Daoy (cell line): Measurements from ENCODE around the gene GSE1. TPM values are rescaled to one million over a fixed set of nuclear protein-coding genes. Genes with fewer than 3 reads are reported as not detected.

Source experiments
- DNase-seq: peaks from one replicate; pipeline ENCODE4 v3.0.0-alpha.2; 2015; ENCODE audit warnings: low read depth
- total RNA-seq: library from RNA; depleted of rRNA; stranded (reverse); fragments of >200 nt; shearing (Covaris generic); gene quantifications from 2 replicates; pipeline ENCODE4 v1.2.3, GENCODE V29; 2014; rRNA removed

The GSE1 gene
- 9.3 and 10.3 TPM in 2 replicates for total RNA-seq

GRCh38 chr16:85612801-85613603 is at the start of gene GSE1:
Gene GSE1, plus strand, starts transcription at chr16:85613322. Its CDS starts 70 bp downstream, at chr16:85613392.
- DNase-seq: peak; percentile 90

- DNase-seq: peak; percentile 80
Observed at GRCh38 chr16:85563515-85564276, 49.4 kb upstream of the GSE1 start.

DNA sequence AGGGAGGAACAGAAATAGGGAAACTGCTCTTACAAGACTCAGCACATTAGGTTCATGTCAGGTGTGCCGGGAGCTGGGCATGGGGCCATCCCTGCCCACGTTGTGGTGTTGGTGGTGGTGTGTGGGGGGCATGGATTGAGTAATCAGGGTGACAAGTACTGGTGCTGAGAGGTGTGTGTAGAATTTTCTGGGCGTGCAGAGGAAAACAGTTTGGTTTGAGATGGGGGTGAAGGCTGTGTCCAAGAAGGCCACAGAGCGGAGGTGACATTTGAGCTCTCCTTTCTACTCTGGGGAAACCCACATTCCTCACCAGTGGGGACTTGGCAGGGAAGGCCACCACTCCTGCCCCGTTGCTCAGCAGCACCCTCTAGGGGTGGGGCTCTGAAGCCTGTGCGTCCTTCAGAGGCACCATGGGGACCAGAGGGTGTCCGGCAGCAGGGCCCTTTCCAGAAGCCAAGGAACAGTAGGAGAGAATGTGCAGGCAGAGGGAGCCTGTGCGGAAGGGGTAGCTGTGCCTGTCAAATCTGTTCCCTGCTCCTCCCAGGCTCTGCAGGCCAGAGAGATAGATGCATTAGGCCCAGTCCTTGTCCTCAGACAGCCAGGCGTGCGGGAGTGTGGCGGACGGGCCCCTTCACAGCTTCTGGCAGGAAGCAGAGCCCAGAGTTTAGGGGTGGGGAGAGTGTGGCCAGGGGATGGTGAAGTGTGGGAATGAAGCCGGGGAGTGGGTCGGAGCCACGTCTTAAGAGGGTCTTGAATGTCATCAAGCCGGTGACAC is 48.7 kb upstream of the GSE1 start:
- peak; percentile 46 for DNase-seq

- DNase-seq: no peak
Observed at GRCh38 chr16:85565340-85565739, 47.8 kb upstream of the GSE1 start.

GRCh38 chr16:85565801-85566526 is 47.2 kb upstream of the GSE1 start:
- no peak for DNase-seq

- no peak for DNase-seq
Observed at GRCh38 chr16:85566561-85567100, 46.5 kb upstream of the GSE1 start.

DNA sequence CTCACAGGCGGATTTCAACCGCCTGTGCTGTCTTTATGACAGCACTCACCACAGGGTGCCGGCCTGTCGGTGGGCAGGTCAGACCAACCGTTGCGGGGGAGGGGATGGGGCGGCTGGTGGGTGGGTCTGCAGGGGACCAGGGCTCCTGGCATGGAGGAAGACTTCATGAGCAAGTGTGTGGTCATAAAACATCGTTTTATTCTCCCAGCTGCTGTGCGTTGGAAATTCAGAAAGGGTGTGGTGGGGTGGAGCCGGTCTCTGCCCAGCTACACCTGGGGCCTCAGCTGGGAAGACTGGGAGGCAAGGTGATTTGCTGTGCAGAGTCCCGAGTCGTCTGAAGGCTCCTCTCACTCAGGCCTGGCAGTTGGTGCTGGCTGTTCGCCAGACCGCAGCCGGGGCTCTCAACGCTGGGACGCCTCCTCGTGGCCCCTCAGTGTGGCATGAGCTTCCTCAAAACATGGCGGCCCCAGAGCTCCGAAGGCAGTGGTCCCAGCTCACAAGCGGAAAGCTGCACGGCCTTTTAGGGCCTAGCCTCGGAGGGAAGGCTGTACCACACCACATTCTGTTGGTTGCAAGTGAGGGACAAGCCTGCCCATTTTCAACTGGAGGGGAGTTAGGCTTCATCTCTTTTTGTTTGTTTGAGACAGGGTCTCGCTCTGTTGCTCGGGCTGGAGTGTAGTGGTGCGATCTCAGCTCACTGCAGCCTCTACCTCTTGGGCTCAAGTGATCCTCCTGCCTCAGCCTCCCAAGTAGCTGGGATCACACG is 45.8 kb upstream of the GSE1 start:
- DNase-seq: no peak

GRCh38 chr16:85567935-85568334 is 45.2 kb upstream of the GSE1 start:
- DNase-seq: no peak

DNA sequence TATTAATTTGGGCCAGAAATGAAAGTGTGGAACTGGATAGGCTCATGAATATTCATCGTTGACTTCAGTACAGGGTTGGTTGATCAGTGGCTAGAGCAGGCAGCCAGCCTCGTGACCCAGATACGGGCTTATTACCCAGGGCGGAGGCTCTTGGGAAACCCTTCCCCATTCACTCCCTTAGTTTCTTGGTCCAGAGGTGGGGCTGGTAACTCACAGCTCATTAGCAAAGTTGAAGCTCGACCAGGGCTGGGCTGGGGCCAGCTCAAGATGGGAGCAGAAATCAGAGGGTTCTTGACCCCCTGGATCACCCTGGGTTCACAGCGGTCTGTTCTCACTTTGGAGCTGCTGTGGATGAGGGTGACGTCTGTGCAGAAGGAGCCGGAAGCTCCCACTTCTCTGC is 44.6 kb upstream of the GSE1 start:
- no peak for DNase-seq

GRCh38 chr16:85569039-85569614 is 44.0 kb upstream of the GSE1 start:
- no peak for DNase-seq

DNA sequence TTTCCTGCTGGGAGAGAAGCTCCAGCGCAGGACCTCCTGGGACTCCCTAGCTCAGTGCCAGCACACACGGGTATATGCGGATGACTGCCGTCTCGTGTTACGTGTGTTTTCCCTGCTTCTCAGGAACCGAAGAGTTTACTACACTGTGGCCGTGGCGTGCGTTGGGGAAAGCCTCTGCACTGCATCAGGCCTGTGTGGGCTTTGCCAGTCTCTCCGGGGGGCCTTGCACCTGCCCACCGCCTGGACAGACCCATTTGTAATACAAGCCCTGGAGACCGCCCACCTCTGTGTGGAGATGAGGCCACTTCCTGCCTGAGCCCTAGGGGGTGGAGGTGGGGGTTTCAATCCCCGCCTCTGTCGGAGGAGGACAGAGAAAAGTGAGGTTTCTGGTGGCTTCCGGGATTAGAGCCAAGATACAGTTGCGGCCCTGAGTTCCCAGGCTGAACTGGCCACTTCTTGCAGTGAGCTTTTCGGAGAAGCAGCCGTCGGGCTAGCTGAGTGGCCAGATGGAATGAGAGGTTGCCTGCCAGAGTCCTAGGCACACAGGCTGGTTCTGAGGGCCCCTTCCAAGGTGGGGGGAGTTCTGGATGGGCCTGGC is 43.4 kb upstream of the GSE1 start:
- DNase-seq: peak; percentile 94

DNA sequence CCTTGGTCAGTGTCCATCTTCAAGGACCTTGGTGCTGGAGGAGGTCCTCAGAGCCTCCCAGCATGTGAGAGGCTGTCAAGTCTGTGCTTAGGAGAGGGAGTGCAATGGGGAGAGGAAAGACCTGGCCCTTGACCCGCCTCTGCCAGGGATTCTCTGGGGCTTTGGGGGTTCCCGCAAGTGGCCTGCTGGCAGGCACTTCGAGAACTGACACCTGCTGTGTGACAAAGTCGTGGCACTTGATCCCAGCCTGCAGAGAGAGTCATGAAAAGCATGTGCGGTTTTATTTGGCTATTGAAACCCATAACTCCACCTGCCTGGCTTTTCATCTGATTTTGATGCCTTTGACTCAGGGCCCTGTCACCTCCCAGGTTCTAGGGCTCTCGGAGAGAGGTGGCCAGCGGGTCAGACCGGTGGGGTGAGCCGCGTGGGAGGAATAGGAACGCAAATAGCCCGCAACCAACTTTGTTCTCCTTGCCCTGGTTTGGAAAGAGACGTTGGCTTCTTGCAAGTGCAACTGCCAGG is 42.8 kb upstream of the GSE1 start:
- no peak for DNase-seq

- no peak for DNase-seq
Observed at GRCh38 chr16:85570735-85571562, 42.2 kb upstream of the GSE1 start.

- no peak for DNase-seq
Observed at GRCh38 chr16:85571563-85571812, 41.6 kb upstream of the GSE1 start.

DNA sequence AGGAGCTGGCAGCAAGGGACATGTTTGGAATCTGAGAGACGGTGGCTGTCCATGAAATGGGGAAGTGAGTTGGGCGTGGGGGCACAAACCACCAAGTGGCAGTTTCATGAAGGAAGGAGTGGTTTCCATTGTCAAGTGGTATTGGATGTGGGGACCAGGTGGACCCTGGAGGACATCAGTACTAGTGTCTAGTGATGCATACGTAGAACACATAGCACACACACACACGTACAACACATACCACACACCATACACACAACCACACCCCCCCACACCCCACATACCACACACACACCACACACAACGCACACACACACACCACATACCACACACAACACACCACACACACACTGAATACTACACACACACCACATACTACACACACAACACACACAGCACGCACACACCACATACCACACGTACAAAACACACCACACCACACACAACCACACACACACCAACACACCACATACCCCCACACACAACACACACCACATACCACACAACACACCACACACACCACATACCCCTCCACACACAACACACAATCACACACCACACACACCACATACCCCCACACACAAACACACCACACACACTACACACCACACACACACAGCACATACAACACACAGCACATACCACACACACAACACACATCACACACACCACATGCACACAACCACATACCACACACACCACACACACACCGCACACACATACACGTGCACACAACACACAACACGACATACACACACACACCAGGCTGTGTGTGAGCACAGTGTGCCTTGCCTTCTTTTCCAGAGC is 41.1 kb upstream of the GSE1 start:
- DNase-seq: no peak

GRCh38 chr16:85573045-85573695 is 40.0 kb upstream of the GSE1 start:
- no peak for DNase-seq
